GM18507 (cell line): ENCODE data around the gene HPSE2.

Experiments used
- DNase-seq: peaks from one replicate; pipeline ENCODE4 v3.0.0; 2011; ENCODE audit warnings: low read depth; ENCODE audit not compliant: insufficient read length; ENCODE audit errors: extremely low spot score
- FAIRE-seq: peaks from 2 replicates; lab custom pipeline; 2011; peaks lifted over from hg19 to GRCh38; lab: Jason Lieb, UNC

The HPSE2 gene

DNA sequence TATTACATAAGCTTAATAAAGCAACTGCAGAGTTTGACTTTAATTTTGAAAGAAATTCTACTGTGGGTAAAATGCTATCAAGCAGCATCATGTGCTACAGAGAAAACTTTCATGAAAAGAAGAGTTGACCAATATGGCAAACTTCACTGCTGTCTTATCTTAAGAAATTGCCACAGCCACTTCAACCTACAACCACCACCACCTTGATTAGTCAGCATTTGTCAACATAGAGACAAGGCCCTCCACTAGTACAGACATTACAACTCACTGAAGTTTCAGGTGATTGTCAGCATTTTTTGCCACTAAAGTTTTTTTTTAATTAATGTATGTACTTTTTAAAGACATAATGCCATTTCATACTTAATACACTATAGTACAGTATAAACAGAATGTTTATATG, 350.3 kb downstream of the HPSE2 start:
- DNase-seq (no peak), FAIRE-seq (no peak)

DNA sequence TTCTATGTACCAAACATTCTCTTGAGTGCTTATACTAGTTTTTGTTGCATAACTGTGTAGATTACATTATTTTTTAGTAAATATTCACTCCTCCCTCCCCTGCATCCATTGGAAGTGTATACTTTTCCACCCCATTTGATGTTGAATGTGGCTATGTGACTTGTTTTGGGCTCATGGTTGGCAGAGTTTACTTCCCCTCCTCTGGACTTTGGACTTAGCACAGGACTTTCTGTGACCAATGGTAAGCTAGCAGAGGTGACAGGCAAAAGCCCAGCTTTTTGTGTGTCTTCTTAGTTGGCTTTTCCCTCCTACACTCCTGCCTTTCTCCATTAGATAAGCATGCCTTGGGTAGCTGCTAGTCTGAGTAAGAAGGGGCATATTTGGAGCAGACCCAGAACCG, 353.9 kb downstream of the HPSE2 start:
- FAIRE-seq: no peak
- no peak for DNase-seq

DNA sequence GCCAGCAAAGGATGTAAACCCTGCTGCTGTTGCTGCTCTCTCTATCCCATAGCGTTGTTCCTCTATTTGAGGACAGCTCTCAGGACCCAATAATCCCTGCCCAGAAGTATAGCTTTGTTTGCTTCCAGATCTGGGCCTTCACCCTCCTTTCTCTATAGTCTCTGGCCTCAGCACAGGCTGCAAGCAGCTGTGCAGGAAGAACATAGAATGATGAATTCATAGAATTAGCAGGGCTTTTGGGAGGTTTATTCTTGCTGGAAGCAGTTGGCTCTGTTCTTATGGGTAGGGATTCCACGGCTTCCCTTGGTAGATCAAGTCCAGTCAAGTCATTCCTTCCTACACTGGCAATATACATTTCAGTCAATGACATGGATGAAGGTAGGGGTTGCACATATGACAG, 354.7 kb downstream of the HPSE2 start:
- FAIRE-seq: no peak

DNA sequence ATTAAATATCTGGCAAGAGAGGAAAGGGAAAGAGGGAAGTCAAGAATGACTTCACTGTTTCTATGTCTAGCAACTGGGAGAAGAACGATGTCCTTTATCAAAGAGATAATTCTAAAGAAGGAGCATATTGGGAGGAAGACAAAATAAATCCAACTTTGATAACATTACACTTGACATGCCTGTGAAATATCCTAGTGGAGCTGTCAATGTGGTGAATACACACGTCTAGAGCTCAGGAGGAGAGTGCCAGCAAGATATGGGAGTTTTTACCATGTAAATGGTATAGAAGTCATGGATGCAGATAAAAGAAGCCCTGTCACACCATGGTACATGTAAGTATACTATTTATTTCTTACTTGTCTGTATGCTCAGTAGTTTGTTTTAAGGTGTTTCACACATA, 356.7 kb downstream of the HPSE2 start:
- DNase-seq (no peak), FAIRE-seq (no peak)

More for the DNA sequence above, 354.7 kb downstream of the HPSE2 start:
- DNase-seq: no peak

DNA sequence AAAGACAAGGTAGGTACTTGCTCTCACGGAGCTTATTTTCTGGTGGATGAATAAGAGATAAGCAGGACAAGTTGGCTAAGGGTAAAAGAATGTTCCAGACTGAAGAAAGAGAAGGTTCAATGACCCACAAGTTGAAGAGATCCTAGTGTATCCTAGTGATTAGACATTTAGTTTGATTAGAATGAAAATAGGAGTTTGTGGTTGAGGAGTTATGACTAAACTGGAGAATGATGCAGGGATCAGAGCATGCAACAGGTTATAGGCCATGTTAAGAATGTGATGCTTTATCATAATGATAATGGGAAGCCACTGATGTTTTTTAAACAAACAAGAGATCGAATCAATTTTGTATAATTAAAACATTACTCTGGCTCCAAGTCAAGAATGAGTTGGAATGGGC, 357.2 kb downstream of the HPSE2 start:
- no peak for DNase-seq
- FAIRE-seq: no peak

DNA sequence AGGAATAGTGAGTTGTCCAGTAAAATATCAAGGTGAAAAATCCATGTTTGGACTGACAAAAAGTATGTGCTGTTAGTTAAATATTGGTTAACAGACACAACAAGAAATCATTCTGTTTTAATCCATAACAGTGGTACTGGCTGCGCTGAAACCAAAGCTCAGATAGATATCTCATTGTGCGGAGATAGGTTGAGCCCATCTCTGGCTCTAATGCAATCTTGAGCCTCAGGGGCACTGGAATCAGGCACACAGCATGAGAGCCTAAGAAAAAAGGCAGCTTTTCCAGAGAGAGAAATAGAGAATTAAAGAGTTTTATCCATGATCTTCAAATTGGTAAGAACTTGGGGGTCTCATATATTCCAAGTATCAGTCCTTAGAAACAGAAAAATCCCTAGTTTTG, 373.7 kb downstream of the HPSE2 start:
- DNase-seq (no peak), FAIRE-seq (no peak)

DNA sequence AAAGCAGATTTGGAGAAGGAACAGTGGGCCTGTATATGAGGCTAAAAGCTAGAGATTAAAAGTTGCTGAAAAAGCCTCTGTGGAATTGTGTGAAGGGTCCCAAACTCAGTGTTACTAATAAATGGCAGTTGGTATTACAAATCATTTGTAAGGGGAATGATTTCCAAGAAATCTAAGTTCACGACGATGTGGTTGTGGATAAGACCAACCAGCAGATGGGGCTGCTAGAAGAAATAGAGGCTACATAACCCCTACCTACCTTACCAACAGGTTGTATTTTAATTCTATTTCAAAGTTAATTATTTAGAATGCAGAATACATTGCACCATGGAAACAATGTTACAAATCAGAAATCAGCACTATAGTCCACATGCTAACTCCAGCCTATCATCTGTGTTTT, 377.1 kb downstream of the HPSE2 start:
- FAIRE-seq (no peak), DNase-seq (no peak)

DNA sequence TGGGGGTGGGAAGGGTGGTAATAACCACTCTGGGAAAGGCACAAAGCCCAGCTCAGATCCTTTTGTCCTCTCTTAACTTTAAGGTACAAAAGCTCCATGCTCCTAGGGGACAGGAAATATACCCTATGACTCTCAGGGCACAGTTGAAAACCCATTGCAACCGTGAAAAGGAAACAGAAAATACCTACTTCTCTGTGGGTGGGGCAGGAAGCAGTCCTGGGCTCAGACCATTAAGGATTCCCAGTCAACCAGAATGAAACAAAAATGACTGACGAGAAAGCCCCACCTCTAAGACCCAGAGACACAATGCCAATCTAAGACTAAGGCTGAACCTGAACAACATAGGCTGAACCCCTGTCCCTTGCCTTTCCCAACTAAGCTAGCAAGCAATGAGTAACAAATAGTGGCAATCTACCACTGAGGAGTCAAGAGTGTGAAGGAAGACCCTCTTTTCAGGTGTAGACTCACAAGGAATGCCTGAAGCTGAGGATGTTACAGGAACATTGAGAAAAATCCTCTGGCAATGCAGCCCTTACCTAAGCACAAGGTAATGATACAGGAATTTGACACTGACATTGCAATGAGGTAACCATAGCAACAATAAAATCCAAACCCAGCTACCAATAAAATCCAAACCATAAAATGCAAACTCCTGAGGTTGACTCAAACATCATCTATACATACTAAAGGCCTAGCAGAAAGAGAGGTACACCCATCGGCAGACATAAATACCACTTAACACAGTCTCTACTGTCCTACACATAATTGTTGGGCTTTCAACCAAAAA, 380.1 kb downstream of the HPSE2 start:
- FAIRE-seq (no peak), DNase-seq (no peak)

DNA sequence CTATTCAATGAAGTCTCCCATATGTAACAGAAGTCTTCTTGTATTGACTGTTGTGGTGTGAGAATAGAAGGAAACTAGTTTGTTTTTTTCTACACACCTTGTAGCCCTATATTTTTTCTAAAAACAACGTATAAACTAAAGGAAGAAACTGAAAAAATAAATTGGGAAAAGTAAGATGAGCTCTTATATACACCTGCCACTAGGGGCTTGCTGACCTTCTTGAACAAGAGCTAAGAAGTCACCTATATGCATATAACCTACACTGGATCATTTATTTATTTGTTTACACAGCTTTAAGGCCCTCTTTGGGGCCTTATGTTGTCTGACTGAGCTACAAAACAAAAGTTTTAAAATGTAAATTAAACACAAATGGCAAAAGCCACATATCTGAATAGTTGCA, 383.0 kb downstream of the HPSE2 start:
- FAIRE-seq (no peak), DNase-seq (no peak)

DNA sequence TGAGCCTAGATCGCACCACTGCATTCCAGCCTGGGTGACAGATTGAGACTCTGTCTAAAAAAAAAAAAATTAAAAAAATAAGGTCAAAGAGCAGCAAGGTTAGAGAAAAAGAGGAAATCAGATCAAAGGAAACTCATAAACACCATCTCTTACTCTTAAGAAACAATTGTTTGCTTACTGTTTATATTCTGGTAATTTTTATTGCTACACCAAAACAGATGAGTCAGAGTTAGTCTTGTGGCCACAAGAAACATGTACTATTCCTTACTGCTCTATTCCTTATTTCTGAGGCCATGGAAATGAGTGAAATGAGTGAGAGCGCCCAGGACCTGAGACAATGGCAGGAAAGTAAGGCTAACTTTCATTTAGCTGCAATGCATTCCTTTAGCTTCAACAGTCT, 387.3 kb downstream of the HPSE2 start:
- no peak for FAIRE-seq
- DNase-seq: no peak

DNA sequence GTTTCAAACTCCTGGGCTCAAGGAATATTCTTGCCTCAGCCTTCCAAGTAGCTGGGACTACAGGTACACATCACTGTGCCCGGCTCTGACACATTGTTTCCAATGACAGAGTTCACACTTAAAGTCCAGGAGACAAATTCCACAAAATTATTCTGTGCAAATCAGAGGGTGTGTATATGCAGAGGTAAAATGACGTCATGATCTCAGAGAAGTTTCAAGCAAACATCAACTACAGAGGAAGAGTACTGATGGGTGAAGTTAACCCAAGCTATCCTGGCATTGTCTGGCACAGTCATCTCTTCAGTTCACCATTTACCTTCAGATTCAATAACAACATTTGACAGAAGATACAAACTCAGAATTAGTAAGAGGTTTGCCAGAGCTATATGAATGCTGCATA, 388.9 kb downstream of the HPSE2 start:
- DNase-seq: no peak
- no peak for FAIRE-seq

DNA sequence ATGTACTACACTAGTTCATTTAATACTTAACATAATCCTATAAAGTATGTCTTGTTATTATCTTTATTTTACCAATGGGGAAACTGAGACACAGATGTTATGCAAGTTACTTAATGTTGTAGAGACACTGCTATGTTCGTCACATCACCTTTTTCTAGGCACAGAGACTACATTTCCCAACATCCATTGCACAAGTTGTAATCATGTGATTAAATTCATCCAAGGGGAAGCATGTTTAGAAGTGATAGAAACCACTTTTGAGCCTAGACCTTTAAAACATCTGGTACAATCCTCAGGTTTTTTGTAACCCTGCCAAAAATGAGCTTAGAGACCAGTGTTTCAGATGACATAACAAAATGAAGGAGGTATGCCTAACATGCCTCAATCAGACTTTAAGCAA, 402.1 kb downstream of the HPSE2 start:
- no peak for DNase-seq
- FAIRE-seq: no peak

DNA sequence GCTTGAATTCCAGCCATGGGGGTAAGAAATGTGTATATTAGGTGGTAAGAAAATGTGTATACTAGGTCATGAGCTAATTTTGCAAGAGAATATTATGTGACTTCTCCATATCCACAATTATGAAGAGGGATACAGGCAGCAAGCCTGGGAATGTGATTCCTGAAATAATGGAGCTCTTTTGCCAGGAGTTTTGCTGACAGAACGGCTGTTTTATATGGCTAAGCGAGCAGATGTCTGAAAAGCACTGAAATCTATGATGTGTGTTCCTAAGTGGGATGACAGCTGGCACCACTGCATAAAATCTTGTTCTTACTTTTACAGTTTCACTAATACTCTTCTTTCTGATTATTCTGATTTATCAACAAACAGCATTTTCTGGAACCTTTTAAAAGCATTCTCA, 402.9 kb downstream of the HPSE2 start:
- no peak for DNase-seq
- no peak for FAIRE-seq

DNA sequence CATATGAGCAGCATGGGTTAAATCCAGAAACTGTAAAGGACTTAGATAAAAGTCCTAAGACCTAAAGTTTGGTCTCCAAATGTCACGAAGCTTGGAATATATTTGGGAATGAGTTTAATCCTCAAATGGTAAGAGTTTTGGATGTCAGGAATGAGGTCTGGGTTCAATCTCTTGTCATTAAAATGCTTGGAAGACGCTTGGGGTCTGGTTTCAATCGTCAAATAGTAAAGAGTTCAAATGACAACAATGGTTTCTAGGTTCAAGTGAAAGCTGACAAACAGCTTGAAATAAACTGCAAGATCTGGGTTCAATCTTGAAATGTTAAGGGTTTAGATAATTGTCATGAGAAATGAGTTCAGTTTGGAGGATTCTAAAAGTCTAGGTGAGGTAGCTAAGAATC, 403.5 kb downstream of the HPSE2 start:
- DNase-seq (no peak), FAIRE-seq (no peak)

DNA sequence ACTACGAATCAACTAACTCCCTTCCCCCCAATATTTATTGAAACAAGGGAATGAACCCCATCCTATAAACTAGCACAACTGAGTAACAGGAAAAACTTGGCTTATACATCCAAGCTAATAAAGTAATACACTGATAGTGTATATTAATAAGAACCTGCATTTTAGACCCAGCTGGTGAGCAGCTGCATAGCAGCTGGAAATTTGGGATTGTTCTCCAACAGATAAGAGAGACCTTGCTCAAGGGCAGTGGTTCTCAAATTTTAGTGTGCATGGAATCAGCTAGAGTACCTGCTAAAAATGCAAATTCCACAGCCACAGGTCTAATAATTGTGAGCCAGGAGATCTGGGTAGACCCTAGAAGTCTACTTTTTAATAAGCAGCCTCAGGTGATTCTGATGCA, 404.3 kb downstream of the HPSE2 start:
- no peak for DNase-seq
- FAIRE-seq: no peak

DNA sequence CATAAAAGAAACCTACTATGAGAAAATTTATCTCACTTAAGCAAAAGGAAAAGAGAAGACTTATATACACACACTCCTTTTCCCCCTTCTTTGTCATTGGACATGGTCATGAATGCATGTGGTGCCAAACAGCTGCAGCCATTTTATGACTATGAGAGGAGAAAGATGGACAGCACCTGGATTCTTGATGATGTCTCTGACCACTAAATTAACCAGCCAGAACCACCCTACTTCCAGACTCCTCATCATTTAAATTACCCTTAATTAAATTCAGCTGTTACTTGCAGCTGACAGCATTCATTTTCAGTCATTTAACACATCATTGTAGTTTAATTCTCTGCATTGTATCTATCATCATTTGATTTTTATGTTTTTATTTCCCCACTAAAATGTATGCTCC, 409.9 kb downstream of the HPSE2 start:
- no peak for FAIRE-seq
- no peak for DNase-seq

DNA sequence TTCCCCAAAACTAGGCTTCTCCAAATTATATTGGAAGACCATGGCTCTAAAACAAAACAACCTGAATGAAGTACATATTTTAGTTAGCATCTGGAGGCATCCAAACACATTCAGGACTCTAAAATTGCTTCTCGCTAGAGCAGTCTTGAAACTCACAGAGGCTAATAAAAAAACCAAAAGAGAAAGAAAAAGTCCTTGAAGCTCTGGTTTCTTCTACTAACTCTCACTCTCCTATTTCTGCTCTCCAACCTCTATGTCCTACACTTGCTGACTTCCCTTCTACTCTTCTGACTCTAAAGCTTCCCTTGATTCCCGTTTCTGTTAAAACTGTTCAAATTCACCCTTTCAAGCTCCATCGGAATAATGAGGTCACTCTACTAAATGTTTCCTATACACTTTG, 418.3 kb downstream of the HPSE2 start:
- no peak for FAIRE-seq
- DNase-seq: no peak

DNA sequence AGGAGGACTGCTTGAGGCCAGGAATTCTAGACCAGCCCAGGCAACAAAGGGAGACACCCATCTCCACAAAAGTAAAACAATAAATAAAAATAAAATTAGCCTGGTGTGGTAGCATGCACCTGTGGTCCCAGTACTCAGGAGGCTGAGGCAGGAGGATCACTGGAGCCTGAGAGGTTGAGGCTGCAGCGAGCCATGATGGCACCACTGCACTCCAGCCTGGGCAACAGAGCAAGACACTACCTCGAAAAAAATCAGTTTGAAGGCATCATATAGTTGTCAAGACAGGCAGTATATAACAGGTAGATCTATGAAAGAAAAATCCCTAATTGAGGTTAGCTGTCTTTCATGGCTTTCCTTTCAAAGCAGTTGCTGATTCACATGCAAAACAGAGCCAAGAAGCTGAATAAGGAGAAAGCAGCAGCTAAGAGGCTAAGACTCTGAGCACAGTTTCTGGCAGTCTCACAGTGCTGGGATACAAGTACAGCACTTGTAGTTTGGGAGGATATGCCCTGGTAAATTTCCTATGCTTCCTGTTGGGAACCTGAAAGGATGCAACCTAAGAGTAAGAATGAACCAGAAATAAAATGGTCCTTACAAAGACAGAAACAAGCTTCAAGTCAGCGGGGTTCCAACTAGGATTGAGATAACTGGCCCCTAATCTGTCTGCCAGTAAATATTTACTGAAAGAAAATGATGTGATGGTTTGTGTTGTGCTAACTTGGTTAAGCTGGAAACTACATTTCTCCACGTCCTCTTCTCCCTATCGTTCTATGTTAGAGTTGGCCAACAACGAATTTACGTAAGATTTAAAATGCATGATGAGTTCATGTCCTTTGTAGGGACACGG, 420.4 kb downstream of the HPSE2 start:
- DNase-seq: no peak
- FAIRE-seq: no peak

DNA sequence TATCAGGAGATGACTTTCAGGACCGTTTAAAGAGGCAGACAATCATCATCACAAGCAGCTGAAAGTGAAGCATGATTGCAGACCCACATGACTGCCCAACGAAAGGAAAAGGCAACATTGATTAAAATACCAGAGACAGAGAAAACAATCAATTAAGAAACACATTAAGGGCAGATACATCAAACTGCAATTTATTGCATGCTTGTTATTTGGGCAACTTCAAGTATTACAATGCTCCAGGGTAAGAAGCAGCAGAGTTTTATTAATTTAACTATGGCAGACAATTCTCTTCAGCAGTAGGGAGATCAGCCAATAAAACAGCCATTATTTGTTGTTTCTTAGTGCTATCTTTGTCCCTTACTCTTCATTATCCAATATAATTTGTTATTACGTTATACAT, 421.2 kb downstream of the HPSE2 start:
- DNase-seq: no peak
- no peak for FAIRE-seq

DNA sequence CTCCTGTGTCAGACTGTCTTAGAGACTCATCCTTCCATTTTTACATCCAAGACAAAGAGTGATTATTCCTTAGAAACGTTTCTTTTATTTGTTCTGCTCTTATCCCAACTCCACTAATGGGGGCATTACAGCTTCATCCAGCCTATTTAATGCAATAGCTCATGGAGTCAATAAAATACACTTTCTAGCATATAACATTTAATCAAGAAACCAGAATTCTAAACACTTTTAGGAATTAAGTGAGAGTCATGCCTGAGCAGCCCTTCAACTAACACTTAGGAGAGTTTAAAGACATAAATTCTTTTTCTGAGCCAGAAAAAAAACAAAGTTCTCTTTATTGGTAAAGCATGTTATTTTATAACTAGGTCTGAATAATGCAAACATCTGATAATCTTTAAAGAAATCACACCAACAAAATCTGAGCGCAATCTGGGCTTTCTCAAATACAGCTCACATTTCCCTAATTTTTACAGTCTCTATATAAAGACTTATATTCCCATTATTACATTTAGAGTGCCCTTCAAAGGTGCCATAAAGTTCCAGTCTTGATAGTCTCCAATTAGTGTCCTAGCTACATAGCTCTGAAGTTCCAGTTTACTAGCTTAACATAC, 427.3 kb downstream of the HPSE2 start:
- FAIRE-seq (no peak), DNase-seq (no peak)

DNA sequence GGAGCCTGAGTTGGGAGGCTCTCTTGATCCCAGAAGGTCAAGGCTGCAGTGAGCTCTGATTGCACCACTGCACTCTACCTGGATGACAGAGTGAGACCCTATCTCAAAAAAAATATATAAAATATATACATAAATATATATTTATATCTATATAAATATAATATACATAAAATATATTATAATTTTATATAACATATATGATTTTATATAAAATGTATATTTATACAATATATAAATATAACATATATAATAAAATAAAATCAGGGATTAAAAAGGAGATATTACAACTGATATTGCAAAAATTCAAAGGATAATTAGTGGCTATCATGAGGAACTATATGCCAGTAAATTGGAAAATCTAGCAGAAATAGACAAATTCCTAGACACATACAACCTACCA, 435.4 kb downstream of the HPSE2 start:
- DNase-seq (no peak), FAIRE-seq (no peak)
